NCI-H2029 treated with DMSO at 0.1 percent for 48 hours (cell line): ENCODE results near the gene MLN.

Source experiments
- DNase-seq: peaks from one replicate; lab custom pipeline; 2025; lab: John Stamatoyannopoulos, UW

The MLN gene

GRCh38 chr6:33752646-33753015 is 51.2 kb downstream of the MLN start:
- DNase-seq, result no peak

GRCh38 chr6:33751771-33752645 is 51.8 kb downstream of the MLN start:
- no peak for DNase-seq

GRCh38 chr6:33750244-33750991 is 53.4 kb downstream of the MLN start:
- DNase-seq, result no peak

- no peak for DNase-seq
Observed at GRCh38 chr6:33749401-33749800, 54.4 kb downstream of the MLN start.

- no peak for DNase-seq
Observed at GRCh38 chr6:33748841-33749240, 55.0 kb downstream of the MLN start.

- no peak for DNase-seq
Observed at GRCh38 chr6:33747823-33748222, 56.0 kb downstream of the MLN start.

GRCh38 chr6:33746651-33747100 is 57.1 kb downstream of the MLN start, which contains the start of gene IP6K3:
IP6K3 (minus strand) TSS chr6:33746905; CDS start chr6:33735476, 11,429 bp downstream.
- no peak for DNase-seq

GRCh38 chr6:33746036-33746600 is 57.7 kb downstream of the MLN start:
- DNase-seq, result no peak

GRCh38 chr6:33745548-33745947 is 58.3 kb downstream of the MLN start:
- DNase-seq, result no peak

GRCh38 chr6:33744895-33745546 is 58.8 kb downstream of the MLN start:
- DNase-seq, result no peak
